ENCODE measurements around the gene GLIPR1.
"Not testable (repeated sequence)": the region's sequence is repeated elsewhere in the genome, so short reads cannot be mapped to it uniquely, and the experiment has no call there.

Gene GLIPR1

GRCh38 chr12:75480469-75480949 lies at the start of gene GLIPR1:
GLIPR1 (plus strand) TSS chr12:75480755; CDS start chr12:75480881, 126 bp downstream.
- H3K4me3 ChIP-seq (ENCODE audit: low read depth, low read length), result no peak within 1 kb of the TSS
- no peak for DNase-seq (ENCODE audit: low read depth)
- TF ChIP-seq, protein P1, sequence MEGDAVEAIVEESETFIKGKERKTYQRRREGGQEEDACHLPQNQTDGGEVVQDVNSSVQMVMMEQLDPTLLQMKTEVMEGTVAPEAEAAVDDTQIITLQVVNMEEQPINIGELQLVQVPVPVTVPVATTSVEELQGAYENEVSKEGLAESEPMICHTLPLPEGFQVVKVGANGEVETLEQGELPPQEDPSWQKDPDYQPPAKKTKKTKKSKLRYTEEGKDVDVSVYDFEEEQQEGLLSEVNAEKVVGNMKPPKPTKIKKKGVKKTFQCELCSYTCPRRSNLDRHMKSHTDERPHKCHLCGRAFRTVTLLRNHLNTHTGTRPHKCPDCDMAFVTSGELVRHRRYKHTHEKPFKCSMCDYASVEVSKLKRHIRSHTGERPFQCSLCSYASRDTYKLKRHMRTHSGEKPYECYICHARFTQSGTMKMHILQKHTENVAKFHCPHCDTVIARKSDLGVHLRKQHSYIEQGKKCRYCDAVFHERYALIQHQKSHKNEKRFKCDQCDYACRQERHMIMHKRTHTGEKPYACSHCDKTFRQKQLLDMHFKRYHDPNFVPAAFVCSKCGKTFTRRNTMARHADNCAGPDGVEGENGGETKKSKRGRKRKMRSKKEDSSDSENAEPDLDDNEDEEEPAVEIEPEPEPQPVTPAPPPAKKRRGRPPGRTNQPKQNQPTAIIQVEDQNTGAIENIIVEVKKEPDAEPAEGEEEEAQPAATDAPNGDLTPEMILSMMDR (IDR thresholded peaks at IDR 0.05; ENCODE audit: control insufficient read depth, extremely low read depth, insufficient read depth), result no peak

DNA sequence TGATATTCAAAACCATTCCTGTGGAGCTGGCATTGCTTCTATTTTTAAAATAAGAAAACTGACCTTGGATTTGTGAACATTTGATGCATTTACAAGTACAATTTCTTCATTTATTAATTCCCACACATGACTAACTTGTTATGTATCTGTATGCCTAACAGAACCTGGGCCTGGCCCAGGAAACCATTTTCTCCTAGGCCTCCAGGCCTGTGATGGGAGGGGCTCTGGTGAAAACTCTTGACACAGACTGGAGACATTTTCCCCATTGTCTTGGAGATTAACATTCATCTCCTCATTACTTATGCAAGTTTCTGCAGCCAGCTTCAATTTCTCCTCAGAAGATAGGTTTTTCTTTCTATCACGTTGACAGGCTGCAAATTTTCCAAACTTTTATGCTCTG lies 47.6 kb upstream of the GLIPR1 start:
- DNase-seq (ENCODE audit: low read depth), result no peak
- TF ChIP-seq, protein P1 (IDR thresholded peaks at IDR 0.05; ENCODE audit: control insufficient read depth, extremely low read depth, insufficient read depth), result no peak
- no peak overlapping the region for H3K4me3 ChIP-seq (ENCODE audit: low read depth, low read length)

DNA sequence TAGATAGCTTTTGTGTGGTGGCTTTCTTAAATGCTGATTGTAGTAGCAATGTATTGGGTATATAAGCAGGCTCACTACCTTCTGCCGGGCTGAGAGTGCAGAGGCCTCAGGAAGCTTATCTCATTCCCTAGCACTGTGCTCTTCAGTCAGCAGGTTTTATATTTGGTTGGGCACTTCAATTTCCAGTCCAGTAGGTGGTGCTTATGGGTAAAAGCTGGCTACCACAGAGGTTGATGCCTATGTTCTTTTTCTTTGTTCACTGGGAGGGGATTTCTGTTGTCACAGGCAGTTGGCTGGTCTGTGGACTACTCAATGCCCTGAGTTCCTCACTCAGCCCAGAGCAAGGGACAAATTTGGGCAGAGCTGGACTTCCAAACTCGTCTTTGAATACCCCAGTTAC lies 43.0 kb upstream of the GLIPR1 start:
- DNase-seq (ENCODE audit: low read depth), result no peak

DNA sequence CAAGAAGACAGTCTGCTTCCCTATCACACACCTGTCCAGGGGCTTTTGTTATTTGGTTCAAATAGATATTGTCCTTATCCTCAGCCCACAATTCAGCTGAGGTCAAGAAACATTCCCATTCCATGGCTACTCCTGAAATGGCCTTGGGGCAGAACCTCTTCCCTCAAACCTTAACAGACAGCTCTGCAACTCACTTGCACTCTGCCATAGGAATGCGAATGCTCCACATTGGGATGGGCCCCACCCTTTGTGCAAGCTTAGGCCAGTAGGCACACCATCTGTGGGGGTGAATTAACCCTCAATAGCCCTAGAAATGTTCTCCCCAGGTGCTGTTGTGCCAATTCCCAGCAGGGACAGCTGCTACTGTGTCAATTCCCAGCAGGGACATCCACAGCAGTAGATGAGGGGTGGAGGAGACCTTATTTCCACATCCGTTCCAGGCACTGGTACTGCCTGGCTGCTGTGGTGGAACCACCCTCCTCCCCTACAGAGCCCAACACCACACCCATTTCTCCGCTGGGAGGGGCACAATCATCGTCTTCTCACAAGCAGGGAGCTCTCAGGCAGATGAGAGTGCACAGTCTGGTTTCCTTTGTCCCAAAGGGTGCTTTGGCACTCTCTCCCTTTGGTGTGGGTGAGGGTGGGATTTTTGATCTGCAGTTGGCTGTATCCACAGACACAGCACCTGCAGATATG lies 42.3 kb upstream of the GLIPR1 start:
- no peak for DNase-seq (ENCODE audit: low read depth)
- no peak overlapping the region for H3K4me3 ChIP-seq (ENCODE audit: low read depth, low read length)
- TF ChIP-seq, protein P1 (IDR thresholded peaks at IDR 0.05; ENCODE audit: control insufficient read depth, extremely low read depth, insufficient read depth), result no peak

More for the DNA sequence above, 43.0 kb upstream of the GLIPR1 start:
- TF ChIP-seq, protein P1 (IDR thresholded peaks at IDR 0.05; ENCODE audit: control insufficient read depth, extremely low read depth, insufficient read depth), result peak; percentile 34
- no peak overlapping the region for H3K4me3 ChIP-seq (ENCODE audit: low read depth, low read length)

GRCh38 chr12:75439048-75439447 lies 41.5 kb upstream of the GLIPR1 start:
- no peak overlapping the region for H3K4me3 ChIP-seq (ENCODE audit: low read depth, low read length)
- TF ChIP-seq, protein P1 (IDR thresholded peaks at IDR 0.05; ENCODE audit: control insufficient read depth, extremely low read depth, insufficient read depth), result no peak
- DNase-seq (ENCODE audit: low read depth), result no peak

DNA sequence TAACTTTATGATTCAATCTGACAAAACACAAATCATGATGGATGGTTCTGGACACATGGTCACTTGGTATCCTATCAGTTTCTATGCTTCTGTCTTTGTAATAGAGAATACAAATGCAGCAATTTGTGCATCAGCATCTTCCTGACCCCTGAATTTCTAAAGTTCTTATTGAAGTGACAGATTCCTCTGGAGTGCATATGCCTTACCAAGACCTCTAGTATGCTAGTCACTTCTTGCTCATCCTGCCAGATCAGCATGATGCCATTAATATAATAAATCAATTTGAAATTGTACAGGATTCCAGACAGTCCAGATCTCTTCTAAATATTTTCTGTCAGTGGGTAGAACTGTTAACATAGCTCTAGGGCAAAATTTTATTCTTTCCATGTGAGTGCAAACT lies 40.6 kb upstream of the GLIPR1 start:
- H3K4me3 ChIP-seq (ENCODE audit: low read depth, low read length), result no peak overlapping the region
- DNase-seq (ENCODE audit: low read depth), result no peak
- TF ChIP-seq, protein P1 (IDR thresholded peaks at IDR 0.05; ENCODE audit: control insufficient read depth, extremely low read depth, insufficient read depth), result no peak

- DNase-seq (ENCODE audit: low read depth); H3K4me3 ChIP-seq (ENCODE audit: low read depth, low read length): not testable (repeated sequence)
Observed at GRCh38 chr12:75441687-75442449, 38.7 kb upstream of the GLIPR1 start.

DNA sequence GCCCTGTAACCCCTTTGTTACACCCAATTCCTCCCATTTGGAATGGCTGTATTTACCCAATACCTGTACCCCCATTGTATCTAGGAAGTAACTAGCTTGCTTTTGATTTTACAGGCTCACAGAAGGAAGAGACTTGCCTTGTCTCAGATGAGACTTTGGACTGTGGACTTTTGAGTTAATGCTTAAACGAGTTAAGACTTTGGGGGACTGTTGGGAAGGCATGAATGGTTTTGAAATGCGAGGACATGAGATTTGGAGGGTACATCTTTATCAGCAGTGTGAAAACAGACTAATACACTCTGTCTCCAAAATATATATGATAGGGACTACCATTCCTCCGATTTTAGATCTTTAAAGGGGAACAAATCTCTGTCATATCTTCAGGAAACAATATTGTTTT lies 38.1 kb upstream of the GLIPR1 start:
- not testable (repeated sequence) for H3K4me3 ChIP-seq (ENCODE audit: low read depth, low read length); DNase-seq (ENCODE audit: low read depth)

All from LNCaP clone FGC (cell line).